NCI-H2107 (cell line): ENCODE measurements around the gene RFTN1.
"Not testable (repeated sequence)": the region's sequence is repeated elsewhere in the genome, so short reads cannot be mapped to it uniquely, and the experiment has no call there.

Experiments
- DNase-seq: peaks from one replicate; lab custom pipeline; 2025; lab: John Stamatoyannopoulos, UW

Gene RFTN1

DNA sequence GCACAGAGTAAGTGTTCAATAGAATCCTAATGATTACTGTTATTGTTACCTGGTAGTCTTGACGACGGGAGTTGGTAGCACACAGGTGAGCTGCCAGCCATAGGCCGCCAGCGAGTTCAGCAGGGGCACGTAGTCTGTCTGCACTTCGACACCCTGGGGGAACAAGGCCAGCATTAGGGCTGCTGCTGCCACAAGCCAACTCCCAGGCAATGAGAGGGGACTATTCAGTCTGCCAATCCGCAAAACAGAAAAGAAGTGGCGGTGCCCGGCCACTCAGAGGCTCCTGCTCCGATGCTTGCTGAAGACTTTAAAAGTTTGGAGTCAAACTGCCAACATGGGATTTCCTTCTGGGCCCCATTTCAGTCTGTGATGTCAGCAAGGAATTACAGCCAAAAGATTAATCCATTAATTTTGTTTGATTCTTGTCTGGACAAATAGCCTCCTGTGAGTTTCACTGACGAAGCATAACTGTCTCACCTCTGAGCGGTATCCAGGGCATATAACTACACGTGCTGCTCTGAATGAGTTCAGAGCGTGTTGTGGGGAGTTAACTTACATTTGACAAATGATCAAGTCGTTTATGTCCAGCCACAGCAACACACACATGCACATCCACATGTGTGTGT lies 186.7 kb downstream of the RFTN1 start:
- DNase-seq: no peak

DNA sequence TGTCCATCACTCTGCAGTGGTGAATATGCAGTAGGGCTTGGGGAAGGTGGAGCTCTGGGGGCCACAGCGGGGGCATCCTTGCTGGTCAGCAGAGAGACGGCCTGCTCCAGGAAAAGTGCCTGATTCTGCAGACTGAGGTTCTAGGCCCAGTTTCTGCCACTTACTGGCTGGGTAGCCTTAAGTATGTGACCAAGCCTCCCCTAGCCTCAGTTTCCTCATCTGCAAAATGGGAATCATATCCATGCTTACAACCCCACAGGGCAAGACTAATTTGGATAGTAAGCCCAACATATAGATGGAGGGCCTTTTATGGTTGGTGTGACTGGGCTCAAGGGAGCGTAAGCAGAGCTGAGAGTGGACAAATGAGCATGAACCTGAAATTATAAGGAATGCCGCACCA lies 187.6 kb downstream of the RFTN1 start:
- no peak for DNase-seq

DNA sequence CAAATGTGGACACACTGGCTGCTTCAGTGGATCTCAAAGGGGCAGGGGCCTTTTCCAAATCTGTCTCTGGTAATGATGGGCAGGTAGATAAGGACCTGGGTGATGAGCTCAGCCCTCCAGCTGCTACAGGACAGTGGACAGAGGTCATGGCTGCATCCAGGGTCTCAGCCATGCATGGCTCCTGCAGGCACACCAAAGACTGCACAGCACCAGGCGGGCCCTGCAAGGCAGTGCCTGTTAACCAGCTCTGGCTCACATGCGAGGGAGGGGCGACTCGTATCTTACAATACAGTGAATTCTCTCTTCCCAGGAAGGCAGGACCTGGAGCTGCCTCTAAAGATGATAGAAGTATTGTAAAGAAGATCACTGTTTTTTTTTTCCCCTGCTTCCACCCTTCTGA lies 189.8 kb downstream of the RFTN1 start:
- DNase-seq: no peak

DNA sequence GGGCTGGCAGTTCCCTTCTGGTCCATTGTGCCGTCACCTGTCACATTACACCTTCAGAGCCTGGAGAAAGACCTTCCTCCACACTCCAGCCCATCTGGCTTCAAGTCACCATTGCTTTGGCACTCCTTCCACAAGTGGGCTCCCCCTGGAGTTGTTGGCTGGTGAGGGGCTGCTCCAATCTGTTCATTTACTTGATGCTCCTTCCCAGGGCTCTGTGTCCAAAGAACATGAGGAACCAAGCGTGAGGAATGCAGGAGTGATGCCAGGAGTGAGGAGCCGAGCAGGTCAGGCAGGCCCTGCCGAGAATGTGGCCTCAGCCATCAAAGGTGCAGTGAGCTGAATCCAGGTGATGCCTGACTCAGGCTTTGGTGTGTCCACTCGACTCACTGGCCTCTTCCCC lies 191.3 kb downstream of the RFTN1 start:
- DNase-seq: no peak

DNA sequence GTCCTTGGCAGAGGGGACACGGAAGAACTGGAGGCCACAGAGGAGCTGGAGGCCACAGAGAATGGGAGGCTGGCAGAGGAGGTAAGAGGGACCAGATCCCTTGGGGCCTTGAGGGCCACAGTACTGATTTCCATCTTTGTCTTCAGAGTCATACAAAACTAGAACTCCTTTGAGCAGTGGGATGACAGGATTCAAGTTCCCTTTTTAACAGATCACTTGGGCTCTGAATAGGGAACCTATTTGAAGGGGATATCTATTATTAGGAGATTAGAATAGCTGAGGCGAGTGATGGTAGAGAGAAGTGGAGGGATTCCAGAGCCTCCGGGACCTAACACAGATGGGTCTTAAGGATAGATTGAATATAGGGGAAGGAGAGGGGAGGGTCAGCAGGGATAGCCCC lies 192.8 kb downstream of the RFTN1 start:
- no peak for DNase-seq

DNA sequence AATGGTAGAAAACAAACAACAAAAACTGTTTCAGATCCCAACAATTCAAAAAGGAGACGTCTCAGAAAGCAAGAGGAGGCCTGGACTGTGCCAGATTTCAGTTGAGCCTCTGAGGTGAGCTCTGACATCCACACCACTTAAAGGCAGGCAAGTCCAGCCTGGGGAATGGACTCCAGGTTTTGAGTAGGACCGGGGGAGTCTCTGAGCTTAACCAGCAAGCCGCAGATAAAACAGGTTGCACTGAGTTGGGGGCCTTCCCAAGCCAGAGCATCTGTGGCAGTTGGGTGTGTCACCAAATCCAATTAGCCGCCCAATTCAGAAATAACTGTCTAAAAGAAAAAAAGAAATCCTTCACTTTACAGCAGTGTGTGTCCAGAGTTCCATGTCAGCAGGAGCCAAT lies 193.8 kb downstream of the RFTN1 start:
- no peak for DNase-seq

DNA sequence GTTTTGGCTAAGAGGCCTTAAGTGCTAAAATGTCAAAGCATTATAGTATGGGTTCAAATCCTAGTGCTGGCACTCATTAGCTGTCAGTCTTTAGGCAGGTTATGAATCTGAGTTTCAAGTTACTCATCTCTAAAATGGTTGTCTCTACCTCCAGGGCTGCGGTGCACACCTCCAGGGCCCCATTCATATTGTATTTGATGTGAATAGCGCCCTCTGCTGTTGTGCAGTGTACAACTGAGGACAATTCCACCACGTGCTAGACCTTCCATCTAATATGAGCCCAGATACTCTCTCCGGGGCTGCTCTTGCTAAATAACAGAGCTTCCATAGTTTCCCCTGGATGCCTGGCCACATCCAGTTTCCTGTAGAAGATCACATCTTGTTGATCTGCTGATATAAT lies 194.2 kb downstream of the RFTN1 start:
- no peak for DNase-seq

DNA sequence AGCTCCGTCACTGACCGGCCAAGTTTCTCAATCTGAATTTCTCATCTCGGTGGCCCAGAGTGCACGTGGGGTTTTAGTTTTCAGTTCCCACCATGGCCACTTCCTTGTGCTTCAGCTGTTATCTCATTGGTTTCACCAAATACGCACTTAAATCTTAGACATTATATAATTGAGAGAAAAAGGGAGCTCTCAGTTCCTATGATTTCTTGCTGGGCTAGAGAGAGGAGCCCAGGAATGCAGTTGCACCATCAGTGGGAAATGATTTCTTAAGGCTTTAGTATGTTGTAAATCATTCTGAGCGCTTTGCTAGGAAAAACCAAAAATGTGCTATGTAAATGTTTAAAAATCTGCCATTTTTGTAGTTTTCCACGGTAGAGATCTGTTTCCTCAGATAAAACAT lies 195.3 kb downstream of the RFTN1 start:
- no peak for DNase-seq

DNA sequence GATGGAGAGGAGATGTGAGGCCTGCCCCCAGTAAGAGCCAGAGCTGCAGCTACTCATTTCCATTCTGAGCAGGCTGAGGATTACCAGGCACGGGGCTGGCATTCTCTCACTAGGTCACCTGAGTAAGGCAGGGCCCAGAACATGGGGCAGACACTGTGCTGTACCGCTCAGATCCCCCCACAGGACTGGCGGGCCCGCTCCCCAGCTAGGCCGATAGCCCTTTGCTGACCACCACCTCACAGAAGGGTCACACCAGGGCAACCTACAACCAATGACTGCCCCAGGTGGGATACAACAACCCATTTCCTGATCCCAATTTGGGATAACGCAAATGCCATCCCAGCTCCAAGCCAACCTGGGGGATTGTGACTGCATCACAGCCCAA lies 195.9 kb downstream of the RFTN1 start:
- no peak for DNase-seq

DNA sequence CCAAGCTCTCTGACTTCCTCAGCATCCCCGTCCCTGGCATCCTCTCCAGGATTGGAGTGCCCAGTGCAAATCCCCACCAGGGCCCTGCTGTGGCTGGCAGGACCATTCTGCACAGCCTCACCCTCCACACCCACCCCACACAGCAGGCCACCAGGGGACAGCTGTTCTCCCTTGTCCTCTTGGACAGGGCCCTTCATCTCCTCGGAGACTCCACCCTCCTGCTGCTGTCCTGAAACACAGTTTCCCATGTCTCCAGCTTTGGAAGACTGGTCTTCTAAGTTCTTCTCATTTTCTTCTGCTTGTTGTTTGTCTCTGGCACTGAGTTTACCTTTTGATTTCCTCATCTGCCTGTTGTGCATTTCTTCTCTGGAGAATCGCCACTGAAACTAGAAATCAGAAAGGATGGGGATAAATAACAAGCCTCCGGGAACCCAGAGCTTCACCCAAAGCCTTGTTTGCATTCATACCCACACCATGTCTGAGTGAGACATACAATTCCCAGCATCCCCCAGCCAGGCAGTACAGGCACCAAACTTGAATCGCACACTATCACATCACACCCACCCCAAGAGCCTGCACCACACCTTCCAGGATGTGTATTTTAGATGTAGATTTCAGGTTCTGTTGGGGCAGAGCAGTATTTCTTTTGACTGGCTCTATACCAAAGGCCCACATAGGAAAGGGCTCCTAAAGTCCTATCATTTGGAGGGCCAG lies 196.5 kb downstream of the RFTN1 start:
- DNase-seq: no peak

DNA sequence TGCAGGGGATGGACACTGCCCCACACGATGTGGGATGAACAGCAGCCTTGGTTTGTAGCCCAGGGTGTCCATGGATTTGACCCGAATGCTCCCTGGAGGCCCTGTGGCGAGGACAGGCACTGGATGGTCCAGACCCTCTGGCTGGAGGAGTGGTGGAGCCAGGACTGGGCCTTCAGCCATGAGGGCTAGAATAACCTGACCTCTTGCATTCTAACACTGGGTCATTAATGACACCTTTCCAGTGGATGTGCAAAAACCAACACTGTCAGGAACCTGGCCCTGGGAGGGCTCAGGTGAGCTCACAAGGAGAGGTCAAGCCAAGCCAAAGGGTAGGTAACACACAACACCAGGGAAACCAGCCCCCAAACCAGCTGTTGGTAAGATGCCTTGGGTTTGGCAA lies 197.1 kb downstream of the RFTN1 start:
- no peak for DNase-seq

DNA sequence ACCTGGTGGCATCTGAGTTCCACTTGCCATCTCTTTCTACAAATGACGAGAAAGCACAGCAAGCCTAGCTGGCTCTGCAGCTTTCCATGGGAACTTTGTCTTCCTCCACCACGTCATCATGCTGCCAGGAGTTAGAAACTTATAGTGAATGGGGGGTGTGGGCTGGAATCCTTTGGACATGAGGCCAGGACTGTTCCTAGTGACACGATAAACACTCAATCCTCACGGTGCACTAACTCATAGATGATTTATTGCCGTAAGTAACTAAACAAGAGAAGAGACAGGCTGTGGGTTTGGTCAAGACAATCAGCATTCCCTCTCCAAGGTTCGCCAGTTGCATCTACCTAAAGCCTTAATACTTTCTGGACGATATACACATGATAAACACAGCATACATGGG lies 197.9 kb downstream of the RFTN1 start:
- no peak for DNase-seq

DNA sequence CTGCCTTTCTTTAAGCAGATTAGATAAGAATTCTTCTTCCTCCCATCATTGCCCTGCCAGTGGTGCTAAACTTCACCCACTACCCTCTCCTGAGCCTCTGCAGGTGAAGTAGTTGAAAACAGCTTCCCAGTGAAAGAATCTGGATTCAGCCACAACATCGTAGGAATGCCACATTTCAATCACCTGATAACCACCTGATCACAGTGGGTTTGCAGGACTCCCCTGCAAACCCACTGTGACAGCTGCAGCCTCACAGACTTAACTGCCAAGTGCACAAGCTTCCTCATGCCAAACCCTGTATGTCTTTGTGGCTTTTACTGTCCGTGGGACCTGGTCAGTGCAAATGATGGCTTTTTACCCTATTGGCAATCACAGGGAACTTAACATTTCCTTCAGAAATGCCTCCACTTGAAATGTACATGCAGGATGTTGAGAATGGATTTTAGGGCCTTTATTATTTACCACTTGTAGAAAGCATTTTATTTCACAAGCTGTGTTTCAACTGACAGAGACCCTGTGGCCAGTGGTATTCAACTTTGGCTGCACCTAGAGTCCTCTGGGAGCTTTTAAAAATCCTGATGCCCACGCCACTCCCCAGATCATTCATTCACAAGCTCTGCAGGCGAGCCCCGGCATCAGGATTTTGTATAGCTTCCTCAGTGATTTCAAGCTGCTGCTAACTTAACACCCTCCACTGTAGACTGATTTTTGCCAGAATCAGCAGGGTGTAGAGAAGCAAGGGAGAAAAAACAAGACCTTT lies 199.4 kb downstream of the RFTN1 start:
- no peak for DNase-seq

DNA sequence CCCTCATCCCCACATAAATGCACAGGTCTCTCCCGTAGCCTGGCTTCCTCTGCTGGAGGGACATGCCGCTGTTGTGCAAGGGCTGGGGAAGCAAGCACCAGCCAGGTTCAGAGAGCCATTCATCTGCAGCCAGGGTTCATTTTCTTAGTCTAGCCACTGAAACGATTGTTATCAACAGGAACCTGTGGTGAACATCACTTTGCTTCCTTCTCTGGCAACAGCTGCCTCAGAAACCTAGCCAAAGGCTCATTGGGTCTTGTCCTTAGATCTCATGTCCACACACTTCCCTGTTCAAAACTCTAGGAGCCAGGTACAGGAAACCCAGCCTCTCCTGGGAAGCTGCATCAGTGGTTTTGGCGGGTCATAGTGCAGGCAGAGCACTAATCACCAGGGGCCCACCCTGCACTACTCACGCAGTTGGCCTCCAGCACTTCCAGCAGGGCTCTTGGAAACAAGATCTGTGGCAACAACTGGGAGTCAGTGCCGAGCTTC lies 201.5 kb downstream of the RFTN1 start:
- DNase-seq: no peak

DNA sequence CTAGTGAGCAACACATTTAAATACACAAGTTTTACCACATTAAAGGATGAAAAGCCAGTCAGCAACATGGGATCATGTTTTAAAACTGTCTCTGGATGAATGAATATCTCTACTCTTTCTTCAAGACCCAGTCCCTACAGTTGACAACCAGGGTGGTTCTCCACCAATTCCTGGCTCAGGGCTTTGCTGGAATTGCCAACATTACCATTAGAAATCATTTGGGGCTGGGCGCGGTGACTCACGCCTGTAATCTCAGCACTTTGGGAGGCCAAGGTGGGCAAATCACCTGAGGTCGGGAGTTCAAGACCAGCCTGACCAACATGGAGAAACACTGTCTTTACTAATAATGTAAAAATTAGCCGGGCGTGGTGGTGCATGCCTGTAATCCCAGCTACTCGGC lies 203.0 kb downstream of the RFTN1 start:
- not testable (repeated sequence) for DNase-seq

DNA sequence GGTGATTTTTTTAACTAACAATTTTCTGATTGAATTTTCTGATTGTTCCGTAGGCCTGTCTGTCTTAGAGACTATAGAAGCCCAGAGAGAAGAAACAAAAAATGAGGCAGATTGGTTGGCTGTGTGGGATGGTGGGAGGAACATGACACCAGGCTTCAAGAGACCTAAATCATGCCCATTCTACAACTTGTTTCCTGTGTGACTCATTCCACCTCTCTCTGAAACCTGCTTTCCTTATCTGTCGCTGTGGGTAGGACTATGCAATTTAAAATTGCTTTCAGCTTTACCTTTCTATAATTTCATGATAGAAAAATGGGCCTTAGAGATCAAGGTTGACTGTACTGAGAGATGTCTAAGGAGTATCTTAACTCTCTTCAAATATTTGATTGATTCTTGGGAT lies 203.9 kb downstream of the RFTN1 start:
- DNase-seq: no peak

DNA sequence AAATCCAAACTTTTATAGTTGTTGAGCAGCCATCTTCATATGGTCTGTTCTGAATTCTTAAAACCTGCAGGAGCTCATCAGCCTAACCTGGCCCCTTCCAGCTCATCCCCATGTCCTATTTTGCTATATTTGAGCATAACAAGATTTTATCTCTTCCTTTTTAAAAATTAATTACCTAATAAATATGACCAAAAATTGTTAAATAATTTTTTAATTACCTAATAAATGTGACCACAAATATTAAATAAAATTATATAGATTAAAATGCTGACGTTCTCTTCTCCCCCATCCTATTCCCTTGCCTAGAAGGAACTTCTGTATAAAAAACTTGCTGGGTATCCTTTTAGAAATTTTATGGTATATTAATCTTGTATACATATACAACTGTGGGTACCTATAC lies 204.8 kb downstream of the RFTN1 start:
- DNase-seq: no peak

DNA sequence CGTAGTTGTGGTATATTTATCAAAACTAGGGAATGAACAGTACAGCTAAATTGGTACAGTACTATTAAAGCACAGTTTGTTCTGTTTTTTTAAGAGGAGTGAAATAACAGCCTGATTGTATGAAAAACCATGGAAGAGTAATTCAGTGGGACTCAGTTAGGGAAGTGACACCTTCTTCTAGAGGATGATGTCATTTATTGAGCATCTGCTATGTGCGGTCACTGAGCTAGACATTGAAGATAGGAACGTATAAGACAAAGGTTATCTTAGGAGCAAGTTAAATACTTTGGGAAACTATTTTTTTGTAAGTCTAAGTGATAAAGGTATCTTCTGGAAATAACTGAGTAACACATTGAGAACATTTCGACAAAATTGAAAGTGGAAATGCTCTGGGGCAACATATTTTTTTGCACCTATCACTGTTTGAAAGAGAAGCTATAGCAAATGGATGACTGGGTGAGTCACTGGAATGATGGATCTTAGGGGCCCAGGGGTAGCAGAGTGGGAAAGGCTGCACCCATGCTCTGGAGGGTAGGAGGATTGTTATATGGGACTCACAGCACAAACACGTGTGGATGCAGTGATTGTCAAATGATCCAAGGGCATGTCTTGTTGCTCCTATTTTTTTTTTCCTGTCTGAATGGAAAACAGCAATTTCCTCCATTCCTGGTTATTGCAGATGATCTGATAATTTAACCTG lies 205.5 kb downstream of the RFTN1 start:
- no peak for DNase-seq

DNA sequence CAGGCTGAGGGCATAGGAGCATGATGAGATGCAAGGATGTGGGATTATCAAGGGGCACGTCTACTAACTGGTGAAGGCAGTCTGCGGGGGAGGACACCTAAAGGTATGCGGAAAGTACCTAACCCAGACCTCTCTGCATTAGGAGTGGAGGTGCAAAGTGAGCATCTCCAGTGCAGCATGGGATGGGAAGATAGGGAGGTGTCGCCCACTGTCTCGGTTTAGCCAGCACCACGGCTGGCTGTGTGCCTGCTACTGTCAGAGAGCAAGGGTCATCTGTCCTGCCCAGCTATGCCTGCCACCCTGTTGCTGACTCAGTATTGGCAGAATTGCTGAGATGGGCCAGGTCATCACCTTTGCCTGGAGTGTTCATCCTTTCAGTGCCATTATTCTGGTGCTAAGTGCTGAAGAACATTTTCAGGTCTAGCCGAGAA lies 208.4 kb downstream of the RFTN1 start:
- DNase-seq: no peak

DNA sequence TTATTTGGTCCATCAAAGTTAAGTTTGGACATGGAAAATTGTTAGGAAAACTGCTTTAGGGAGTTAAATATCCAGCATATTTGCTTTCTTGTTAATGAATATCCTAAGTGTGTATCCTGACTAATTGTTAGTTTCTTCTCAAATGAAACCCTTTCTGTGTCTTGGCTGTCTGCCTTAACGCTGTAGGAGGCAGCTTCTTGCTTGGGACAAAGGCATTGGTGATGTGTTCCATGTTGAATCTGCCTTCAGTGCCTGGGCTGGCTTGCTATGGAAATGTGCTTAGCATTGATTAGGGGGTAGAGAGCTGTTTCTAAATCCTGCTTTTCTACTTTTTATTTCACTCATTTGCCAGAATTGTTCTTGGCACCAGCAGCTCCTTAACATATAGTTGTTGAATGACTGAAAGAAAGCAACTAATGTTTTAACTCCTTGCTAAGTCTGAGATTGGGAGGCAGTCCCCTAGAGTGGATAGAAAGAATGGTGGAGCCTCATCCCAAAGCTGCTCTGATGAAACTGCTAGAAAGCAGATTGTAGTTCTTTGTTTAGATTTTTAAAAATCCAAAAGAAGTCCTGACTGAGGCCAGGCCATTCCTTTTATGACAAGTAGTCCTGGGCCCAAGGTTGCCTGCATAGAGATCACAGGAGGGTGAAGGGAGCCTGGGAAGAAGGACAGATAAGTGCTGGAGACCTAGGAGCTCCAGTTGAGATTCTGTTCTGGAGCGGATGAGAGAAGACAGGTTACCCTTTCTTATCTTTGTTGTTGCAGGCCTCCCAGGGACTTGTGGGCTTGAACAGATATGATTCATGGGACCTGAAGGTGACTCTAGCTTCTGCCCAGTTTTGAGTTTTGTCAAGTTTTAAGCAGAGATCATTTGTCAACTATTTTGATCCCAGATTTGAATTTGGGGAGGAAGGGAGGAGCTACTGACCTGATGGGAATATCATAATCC lies 209.2 kb downstream of the RFTN1 start:
- DNase-seq: no peak

DNA sequence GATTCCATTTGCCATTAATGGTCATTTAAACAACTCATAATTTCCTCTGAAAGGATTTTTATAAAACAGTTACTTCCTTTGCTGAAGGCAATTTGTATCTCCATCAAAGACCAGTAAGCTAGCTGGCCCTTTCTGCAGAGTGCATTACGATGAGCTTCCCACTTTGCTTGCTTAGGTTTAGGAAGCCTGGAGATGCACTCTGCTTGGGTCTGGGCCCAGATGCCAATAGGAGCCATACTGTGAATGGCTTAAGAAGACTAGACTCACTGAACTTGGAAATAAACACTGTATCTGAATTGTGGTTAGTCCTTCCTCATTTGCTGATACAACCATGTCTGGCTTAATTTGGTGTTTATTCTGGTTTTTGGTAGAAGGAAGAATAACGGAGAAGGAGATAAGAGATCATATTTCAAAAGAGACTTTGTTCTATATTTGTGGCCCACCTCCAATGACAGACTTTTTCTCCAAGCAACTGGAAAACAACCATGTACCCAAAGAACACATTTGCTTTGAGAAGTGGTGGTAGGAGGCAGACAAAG lies 210.4 kb downstream of the RFTN1 start:
- DNase-seq: no peak
